Measurements from ENCODE around the gene ILF3. TPM values are rescaled to one million over a fixed set of nuclear protein-coding genes. Genes with fewer than 3 reads are reported as not detected.
A peak's percentile ranks its signal among the peaks of the same experiment; 100 is the strongest.

ILF3 gene
- total and polyA plus RNA-seq, 2 experiments from 2014 or later = 191 to 224 TPM

DNA sequence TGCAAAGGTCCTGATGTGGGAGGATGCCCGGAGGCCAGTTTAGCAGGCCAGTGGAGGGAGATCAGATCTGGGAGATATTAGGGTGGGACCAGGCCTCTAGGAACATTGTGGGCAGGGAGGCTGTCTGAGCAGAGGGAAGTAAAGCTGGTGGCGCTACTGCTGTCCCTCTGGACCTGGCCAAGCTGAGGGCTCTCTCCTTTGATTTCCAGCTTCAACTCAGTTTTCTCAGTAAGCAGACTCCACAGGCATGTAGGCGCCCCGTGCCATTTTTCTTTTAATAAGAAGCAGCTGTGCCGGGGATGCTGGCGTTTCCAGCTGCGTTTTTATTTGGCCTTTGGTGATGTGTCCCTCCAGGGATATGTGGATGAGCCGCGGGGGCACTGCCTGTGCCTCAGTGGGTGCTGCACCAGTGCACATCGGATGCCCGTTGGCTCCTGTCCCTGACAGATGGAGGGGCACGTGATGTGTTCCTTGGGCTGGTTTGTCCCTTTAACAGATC is 70.5 kb downstream of the ILF3 start:
- no peaks in the 10 kb centered on the region for H3K9me3 ChIP-seq (ENCODE audit: low read depth)
- H3K4me3 ChIP-seq = no peak overlapping the region
- no peak for DNase-seq (ENCODE audit: low read depth in 1 of 2, low spot score in 1 of 2)
- peak overlapping the region; percentile 60 for H3K27ac ChIP-seq
- TF ChIP-seq, protein P1, sequence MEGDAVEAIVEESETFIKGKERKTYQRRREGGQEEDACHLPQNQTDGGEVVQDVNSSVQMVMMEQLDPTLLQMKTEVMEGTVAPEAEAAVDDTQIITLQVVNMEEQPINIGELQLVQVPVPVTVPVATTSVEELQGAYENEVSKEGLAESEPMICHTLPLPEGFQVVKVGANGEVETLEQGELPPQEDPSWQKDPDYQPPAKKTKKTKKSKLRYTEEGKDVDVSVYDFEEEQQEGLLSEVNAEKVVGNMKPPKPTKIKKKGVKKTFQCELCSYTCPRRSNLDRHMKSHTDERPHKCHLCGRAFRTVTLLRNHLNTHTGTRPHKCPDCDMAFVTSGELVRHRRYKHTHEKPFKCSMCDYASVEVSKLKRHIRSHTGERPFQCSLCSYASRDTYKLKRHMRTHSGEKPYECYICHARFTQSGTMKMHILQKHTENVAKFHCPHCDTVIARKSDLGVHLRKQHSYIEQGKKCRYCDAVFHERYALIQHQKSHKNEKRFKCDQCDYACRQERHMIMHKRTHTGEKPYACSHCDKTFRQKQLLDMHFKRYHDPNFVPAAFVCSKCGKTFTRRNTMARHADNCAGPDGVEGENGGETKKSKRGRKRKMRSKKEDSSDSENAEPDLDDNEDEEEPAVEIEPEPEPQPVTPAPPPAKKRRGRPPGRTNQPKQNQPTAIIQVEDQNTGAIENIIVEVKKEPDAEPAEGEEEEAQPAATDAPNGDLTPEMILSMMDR (IDR thresholded peaks at IDR 0.05; ENCODE audit: low read depth, low read length) = no peak
- no peaks in the 10 kb centered on the region for H3K36me3 ChIP-seq
- H3K4me1 ChIP-seq (ENCODE audit: low read depth) = peaks cover 6% of the 10 kb centered on the region
- no peaks in the 10 kb centered on the region for H3K27me3 ChIP-seq

DNA sequence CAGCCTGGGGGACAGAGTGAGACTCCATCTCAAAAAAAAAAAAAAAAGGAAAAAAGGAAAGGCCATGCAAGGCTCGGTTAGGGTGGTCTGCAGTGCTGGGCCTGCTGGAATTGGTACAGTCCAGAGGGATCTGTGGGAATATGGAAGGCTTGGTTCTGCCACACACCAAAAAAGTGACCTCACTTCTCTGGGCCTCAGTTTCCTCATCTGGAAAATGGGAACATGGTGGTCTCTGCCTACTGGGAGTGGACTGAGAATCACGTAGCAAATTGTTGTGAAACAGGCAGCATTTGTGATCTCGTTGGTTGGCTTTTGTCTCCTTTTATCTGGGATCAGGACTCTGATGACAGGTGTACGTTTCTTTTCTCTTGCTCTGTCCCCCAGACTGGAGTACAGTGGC is 71.3 kb downstream of the ILF3 start:
- Histone ChIP-seq H3K27me3 (no peaks in the 10 kb centered on the region), H3K27ac (no peak overlapping the region), H3K4me3 (no peak overlapping the region), H3K4me1 (ENCODE audit: low read depth) (no peaks in the 10 kb centered on the region), H3K9me3 (ENCODE audit: low read depth) (no peaks in the 10 kb centered on the region), H3K36me3 (no peaks in the 10 kb centered on the region)
- TF ChIP-seq, protein P1 (IDR thresholded peaks at IDR 0.05; ENCODE audit: low read depth, low read length) = no peak
- DNase-seq (ENCODE audit: low read depth in 1 of 2, low spot score in 1 of 2) = no peak

DNA sequence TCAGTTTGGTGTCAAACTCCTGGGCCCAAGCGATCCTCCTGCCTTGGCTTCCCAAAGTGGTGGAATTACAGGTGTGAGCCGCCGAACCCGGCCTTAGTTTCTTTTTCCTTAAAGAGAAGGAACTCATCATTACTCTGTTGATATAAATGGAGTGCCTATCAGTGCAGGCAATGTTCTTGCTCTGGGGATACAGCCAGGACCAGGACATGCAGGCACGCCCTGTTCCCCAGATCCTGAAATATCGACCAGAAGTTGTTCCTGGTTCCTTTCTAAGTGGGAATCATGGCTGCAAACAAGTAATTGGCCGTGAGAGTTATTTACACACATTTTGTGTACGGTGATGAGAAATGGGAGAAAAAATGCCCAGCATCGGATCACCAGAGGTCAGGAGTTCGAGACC is 72.1 kb downstream of the ILF3 start:
- TF ChIP-seq, protein P1 (IDR thresholded peaks at IDR 0.05; ENCODE audit: low read depth, low read length) = no peak
- no peaks in the 10 kb centered on the region for H3K36me3 ChIP-seq
- no peak for DNase-seq (ENCODE audit: low read depth in 1 of 2, low spot score in 1 of 2)
- H3K4me1 ChIP-seq (ENCODE audit: low read depth) = no peaks in the 10 kb centered on the region
- H3K9me3 ChIP-seq (ENCODE audit: low read depth) = no peaks in the 10 kb centered on the region
- no peak overlapping the region for H3K4me3 ChIP-seq
- no peaks in the 10 kb centered on the region for H3K27me3 ChIP-seq
- H3K27ac ChIP-seq = no peak overlapping the region

DNA sequence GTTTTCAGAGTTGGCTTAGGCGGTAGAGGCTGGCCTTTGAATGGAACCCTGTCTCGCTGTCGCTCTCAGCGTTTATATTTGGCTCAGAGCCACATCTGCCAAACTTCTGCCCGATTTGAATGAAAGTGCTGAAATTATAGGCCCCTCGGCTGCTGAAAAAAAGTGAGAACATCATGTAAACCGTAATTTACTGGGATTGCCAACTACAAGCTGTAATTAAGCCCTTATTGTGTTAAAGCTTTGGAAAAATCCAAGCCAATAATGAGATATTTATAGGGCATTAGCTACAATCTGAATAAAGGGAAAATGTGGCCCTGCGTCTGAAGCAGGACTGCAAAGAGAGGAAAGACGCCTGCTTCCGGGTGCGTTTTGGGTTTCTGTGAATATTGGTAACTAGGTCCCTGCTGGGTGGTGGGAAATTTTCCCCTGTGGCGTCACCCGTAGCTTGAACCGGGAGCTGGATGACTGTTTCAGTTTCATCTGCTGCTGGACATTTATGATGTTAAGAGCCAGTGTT is 73.6 kb downstream of the ILF3 start:
- Histone ChIP-seq H3K4me1 (ENCODE audit: low read depth) (no peaks in the 10 kb centered on the region), H3K36me3 (no peaks in the 10 kb centered on the region), H3K4me3 (no peak overlapping the region), H3K27ac (no peak overlapping the region), H3K9me3 (ENCODE audit: low read depth) (no peaks in the 10 kb centered on the region), H3K27me3 (no peaks in the 10 kb centered on the region)
- TF ChIP-seq, protein P1 (IDR thresholded peaks at IDR 0.05; ENCODE audit: low read depth, low read length) = no peak
- no peak for DNase-seq (ENCODE audit: low read depth in 1 of 2, low spot score in 1 of 2)

DNA sequence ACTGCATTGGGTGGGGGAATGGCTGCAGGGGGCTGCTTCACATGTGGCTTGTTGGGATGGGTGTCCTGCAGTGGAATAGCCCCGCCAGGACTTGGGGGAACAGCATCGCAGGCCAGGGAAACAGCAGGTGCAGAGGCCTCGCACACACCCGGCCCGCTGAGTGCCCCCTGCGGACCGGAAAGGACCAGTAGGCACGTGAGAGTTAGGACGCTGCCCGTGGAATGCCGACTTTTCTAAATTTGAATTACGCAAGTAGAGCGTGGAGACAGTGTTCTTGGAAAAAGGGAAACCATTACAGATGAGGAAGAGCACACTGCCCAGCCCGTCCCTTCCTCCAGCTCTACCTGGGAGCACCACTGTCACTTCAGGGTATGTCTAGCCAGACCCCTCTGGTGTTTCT is 75.3 kb downstream of the ILF3 start:
- DNase-seq (ENCODE audit: low read depth in 1 of 2, low spot score in 1 of 2) = no peak
- Histone ChIP-seq H3K27ac (no peak overlapping the region), H3K36me3 (no peaks in the 10 kb centered on the region)

More for the DNA sequence above, 75.3 kb downstream of the ILF3 start:
- Histone ChIP-seq H3K4me1 (ENCODE audit: low read depth) (no peaks in the 10 kb centered on the region), H3K4me3 (no peak overlapping the region), H3K9me3 (ENCODE audit: low read depth) (no peaks in the 10 kb centered on the region), H3K27me3 (no peaks in the 10 kb centered on the region)
- TF ChIP-seq, protein P1 (IDR thresholded peaks at IDR 0.05; ENCODE audit: low read depth, low read length) = no peak

Data from cardiac muscle cell (in vitro differentiated cells and primary cell).